Smooth muscle cell (in vitro differentiated cells): ENCODE measurements around the gene DLG2. TPM values are rescaled to one million over a fixed set of nuclear protein-coding genes. Genes with fewer than 3 reads are reported as not detected.

Experiments
- DNase-seq: peaks from one replicate; lab custom pipeline; 2025; ENCODE audit not compliant: unreplicated experiment; lab: John Stamatoyannopoulos, UW
- H2AFZ ChIP-seq: fragments of 200-600 bp; sonication (generic); 2 replicates; pipeline ENCODE4 v1.6.0; 2016; ENCODE audit warnings: antibody characterized with exemption, low read depth, mild to moderate bottlenecking
- H3F3A ChIP-seq: fragments of 200-600 bp; sonication (generic); 2 replicates; pipeline ENCODE4 v1.6.0; 2017; ENCODE audit warnings: antibody characterized with exemption, low read depth
- H3K27ac ChIP-seq: fragments of 200-600 bp; sonication (generic); 2 replicates; pipeline ENCODE4 v1.5.1; 2016; ENCODE audit warnings: low read depth, mild to moderate bottlenecking
- H3K27me3 ChIP-seq: fragments of 200-600 bp; sonication (generic); 2 replicates; pipeline ENCODE4 v1.6.1; 2016; ENCODE audit warnings: low read depth, mild to moderate bottlenecking
- H3K36me3 ChIP-seq: fragments of 200-600 bp; sonication (generic); 2 replicates; pipeline ENCODE4 v1.5.1; 2016; ENCODE audit warnings: low read depth
- H3K4me1 ChIP-seq: fragments of 200-600 bp; sonication (generic); 2 replicates; pipeline ENCODE4 v1.5.1; 2016; ENCODE audit warnings: low read depth
- H3K4me2 ChIP-seq: fragments of 200-600 bp; sonication (generic); 2 replicates; pipeline ENCODE4 v1.6.0; 2016; ENCODE audit warnings: mild to moderate bottlenecking
- H3K4me3 ChIP-seq: fragments of 200-600 bp; sonication (generic); 2 replicates; pipeline ENCODE4 v1.5.1; 2016; ENCODE audit warnings: mild to moderate bottlenecking
- H3K79me2 ChIP-seq: fragments of 200-600 bp; sonication (generic); 2 replicates; pipeline ENCODE4 v1.6.0; 2016; ENCODE audit warnings: low read depth, mild to moderate bottlenecking
- H3K9ac ChIP-seq: fragments of 200-600 bp; sonication (generic); 2 replicates; pipeline ENCODE4 v1.6.0; 2016; ENCODE audit warnings: low read depth
- H3K9me3 ChIP-seq: fragments of 200-600 bp; sonication (generic); replicated peaks from 2 replicates; pipeline ENCODE4 v1.5.1; 2016; ENCODE audit warnings: low read depth
- H4K20me1 ChIP-seq: fragments of 200-600 bp; sonication (generic); 2 replicates; pipeline ENCODE4 v1.6.0; 2016; ENCODE audit warnings: low read depth
- WGBS: methylation state at CpG from one replicate; pipeline ENCODE4 v1.1.7; 2016; ENCODE audit warnings: low lambda C conversion rate; 5-methylcytosine and 5-hydroxymethylcytosine counted together
- polyA plus RNA-seq: library from polyadenylated mRNA; unstranded; fragments of >200 nt; fragmentation: Nextera tagmentation; extraction: Ambion mirVana; gene quantifications from 2 replicates; pipeline ENCODE4 v1.2.1, GENCODE V29; 2016
- total RNA-seq: library from RNA; depleted of rRNA; stranded (reverse); fragments of >200 nt; gene quantifications from 2 replicates; pipeline ENCODE4 v1.2.3, GENCODE V29; 2014
- TF ChIP-seq, protein P1 (sequence below): fragments of 200-600 bp; sonication (generic); IDR thresholded peaks from 2 replicates; pipeline ENCODE4 v1.5.1; 2017; ENCODE audit warnings: borderline replicate concordance, mild to moderate bottlenecking, antibody characterized with exemption; ENCODE audit not compliant: insufficient read depth, poor library complexity, severe bottlenecking

The DLG2 gene
- total and polyA plus RNA-seq, 2 experiments from 2014 or later, result 0.74 to 1.1 TPM

DNA sequence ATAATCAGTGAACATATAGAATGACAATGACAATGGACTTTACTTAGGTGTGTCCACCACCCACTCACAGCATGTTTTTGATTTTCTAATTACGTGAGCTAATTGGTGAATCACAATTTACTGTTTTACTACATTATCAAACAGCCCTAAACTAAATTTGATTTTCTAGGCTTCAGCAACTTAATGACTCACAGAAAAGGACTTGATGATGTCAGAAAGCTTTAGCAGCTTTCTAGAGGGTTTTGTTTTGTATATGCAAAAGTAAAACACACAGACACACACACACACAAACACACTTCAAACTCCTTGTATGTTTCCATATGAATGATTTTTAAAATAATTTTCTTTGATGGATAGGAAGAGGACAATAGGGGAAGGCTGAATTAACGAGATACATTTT, 1462.4 kb downstream of the DLG2 start:
- TF ChIP-seq, protein P1, sequence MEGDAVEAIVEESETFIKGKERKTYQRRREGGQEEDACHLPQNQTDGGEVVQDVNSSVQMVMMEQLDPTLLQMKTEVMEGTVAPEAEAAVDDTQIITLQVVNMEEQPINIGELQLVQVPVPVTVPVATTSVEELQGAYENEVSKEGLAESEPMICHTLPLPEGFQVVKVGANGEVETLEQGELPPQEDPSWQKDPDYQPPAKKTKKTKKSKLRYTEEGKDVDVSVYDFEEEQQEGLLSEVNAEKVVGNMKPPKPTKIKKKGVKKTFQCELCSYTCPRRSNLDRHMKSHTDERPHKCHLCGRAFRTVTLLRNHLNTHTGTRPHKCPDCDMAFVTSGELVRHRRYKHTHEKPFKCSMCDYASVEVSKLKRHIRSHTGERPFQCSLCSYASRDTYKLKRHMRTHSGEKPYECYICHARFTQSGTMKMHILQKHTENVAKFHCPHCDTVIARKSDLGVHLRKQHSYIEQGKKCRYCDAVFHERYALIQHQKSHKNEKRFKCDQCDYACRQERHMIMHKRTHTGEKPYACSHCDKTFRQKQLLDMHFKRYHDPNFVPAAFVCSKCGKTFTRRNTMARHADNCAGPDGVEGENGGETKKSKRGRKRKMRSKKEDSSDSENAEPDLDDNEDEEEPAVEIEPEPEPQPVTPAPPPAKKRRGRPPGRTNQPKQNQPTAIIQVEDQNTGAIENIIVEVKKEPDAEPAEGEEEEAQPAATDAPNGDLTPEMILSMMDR, result no peak
- Histone ChIP-seq H3K27ac (peak overlapping the region; percentile 95), H3K4me1 (peaks cover 12% of the 10 kb centered on the region), H4K20me1 (no peaks in the 10 kb centered on the region), H3K9ac (peak overlapping the region; percentile 61), H3K36me3 (no peaks in the 10 kb centered on the region), H3K4me2 (peak overlapping the region; percentile 71), H3K27me3 (no peaks in the 10 kb centered on the region), H2AFZ (peak overlapping the region; percentile 15), H3K4me3 (no peak overlapping the region), H3F3A (no peaks in the 10 kb centered on the region), H3K9me3 (no peaks in the 10 kb centered on the region), H3K79me2 (no peaks in the 10 kb centered on the region)
- 47% methylated on average over 2 of the region's 2 CpGs for WGBS
- DNase-seq, result no peak

DNA sequence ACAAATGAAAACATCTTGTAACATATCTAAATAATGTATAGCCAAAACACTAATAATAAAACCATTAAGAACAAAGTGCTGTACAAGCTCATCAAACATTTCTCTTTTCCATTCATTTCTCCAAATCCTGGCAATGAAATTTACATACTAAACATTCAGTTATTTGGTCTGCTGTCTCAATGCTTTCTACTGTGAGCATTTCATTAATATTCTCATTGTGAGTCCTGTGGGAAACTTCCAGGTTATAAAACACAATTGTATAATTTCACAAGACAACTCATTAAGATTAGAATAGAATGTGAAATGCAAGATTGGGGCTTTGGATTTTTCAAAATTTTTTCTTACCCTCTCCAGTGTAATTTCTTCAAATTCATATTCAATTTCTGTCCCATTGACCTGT, 1464.0 kb downstream of the DLG2 start:
- no peak overlapping the region for H3K27ac ChIP-seq
- no peaks in the 10 kb centered on the region for H3K36me3 ChIP-seq
- H3F3A ChIP-seq, result no peaks in the 10 kb centered on the region
- peaks cover 12% of the 10 kb centered on the region for H3K4me1 ChIP-seq
- no peak overlapping the region for H3K9ac ChIP-seq
- no peak overlapping the region for H3K4me2 ChIP-seq
- H3K27me3 ChIP-seq, result no peaks in the 10 kb centered on the region
- H3K9me3 ChIP-seq, result no peaks in the 10 kb centered on the region
- H4K20me1 ChIP-seq, result no peaks in the 10 kb centered on the region
- H2AFZ ChIP-seq, result no peak overlapping the region
- no peak overlapping the region for H3K4me3 ChIP-seq
- DNase-seq, result no peak
- TF ChIP-seq, protein P1, result no peak
- H3K79me2 ChIP-seq, result no peaks in the 10 kb centered on the region

DNA sequence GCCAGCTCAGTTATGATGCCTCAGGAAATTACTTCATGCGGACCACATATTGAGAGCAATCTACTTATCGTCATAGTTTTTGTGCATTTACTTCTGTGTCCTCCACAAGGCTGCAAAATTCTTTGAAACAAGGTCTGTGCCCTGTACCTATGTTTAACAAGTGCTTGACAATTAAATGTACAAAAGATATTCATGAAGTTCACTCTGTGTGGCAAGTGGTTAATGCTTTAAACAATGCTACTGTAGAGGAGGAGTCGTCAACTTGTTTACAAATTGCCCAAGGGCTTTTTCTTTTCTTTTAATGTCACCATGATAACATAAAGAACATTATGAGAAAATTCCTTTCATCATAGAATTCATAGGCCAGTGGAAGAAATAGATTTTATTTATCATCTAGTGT, 1469.5 kb downstream of the DLG2 start:
- Histone ChIP-seq H2AFZ (no peak overlapping the region), H3K4me2 (no peak overlapping the region), H4K20me1 (no peaks in the 10 kb centered on the region), H3K79me2 (no peaks in the 10 kb centered on the region), H3F3A (no peaks in the 10 kb centered on the region), H3K4me1 (no peaks in the 10 kb centered on the region), H3K27ac (no peak overlapping the region), H3K9me3 (no peaks in the 10 kb centered on the region), H3K36me3 (no peaks in the 10 kb centered on the region), H3K27me3 (no peaks in the 10 kb centered on the region), H3K4me3 (no peak overlapping the region), H3K9ac (no peak overlapping the region)
- DNase-seq, result no peak
- WGBS, result 82% methylated on average over 3 of the region's 3 CpGs
- TF ChIP-seq, protein P1, result no peak

DNA sequence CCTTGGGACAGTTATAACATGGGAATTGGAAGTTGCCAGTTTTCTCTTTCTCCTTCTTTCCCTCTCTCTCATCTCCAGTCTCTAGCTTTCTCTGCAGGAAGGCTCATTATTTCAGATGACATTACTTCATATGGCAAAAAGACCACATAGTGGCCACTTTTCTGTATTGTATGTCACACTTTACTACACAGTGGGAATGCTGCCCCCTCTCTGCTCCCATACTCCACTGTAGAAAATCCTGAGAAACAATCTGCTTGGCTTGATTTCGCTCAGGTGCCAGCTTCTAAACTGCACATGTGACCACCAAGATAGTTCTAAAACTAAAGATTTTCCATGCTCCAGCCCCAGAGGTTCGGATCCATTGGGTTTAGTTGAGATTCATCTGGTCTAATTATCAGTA, 1480.3 kb downstream of the DLG2 start:
- no peak overlapping the region for H3K4me2 ChIP-seq
- H2AFZ ChIP-seq, result no peak overlapping the region
- H3K36me3 ChIP-seq, result no peaks in the 10 kb centered on the region
- no peaks in the 10 kb centered on the region for H3K9me3 ChIP-seq
- H3K27ac ChIP-seq, result no peak overlapping the region
- H3F3A ChIP-seq, result no peaks in the 10 kb centered on the region
- DNase-seq, result no peak
- no peaks in the 10 kb centered on the region for H3K27me3 ChIP-seq
- WGBS, result 81% methylated on average over 2 of the region's 2 CpGs
- H4K20me1 ChIP-seq, result no peaks in the 10 kb centered on the region
- no peak overlapping the region for H3K9ac ChIP-seq
- no peaks in the 10 kb centered on the region for H3K79me2 ChIP-seq
- TF ChIP-seq, protein P1, result no peak
- no peak overlapping the region for H3K4me3 ChIP-seq
- H3K4me1 ChIP-seq, result no peaks in the 10 kb centered on the region
